Neuron (in vitro differentiated cells): Measurements from ENCODE around the gene DIPK1C.
A peak's percentile ranks its signal among the peaks of the same experiment; 100 is the strongest.

Source experiments
- H2AFZ ChIP-seq: one replicate; pipeline ENCODE4 v1.6.1; 2013; ENCODE audit warnings: low read depth, mild to moderate bottlenecking, inconsistent platforms, low read length, moderate library complexity
- H3K27me3 ChIP-seq: one replicate; pipeline ENCODE4 v1.6.1; 2013; ENCODE audit warnings: low read length; ENCODE audit not compliant: insufficient read depth
- H3K36me3 ChIP-seq: one replicate; pipeline ENCODE4 v1.6.1; 2013; ENCODE audit warnings: low read length; ENCODE audit not compliant: insufficient read depth
- H3K4me1 ChIP-seq: one replicate; pipeline ENCODE4 v1.6.1; 2013; ENCODE audit warnings: low read length; ENCODE audit not compliant: insufficient read depth
- H3K4me3 ChIP-seq: 2 replicates; pipeline ENCODE4 v1.5.1; 2013; ENCODE audit warnings: mild to moderate bottlenecking, low read length, moderate library complexity
- H3K9me3 ChIP-seq: one replicate; pipeline ENCODE4 v1.6.1; 2013; ENCODE audit warnings: low read length

Gene DIPK1C

DNA sequence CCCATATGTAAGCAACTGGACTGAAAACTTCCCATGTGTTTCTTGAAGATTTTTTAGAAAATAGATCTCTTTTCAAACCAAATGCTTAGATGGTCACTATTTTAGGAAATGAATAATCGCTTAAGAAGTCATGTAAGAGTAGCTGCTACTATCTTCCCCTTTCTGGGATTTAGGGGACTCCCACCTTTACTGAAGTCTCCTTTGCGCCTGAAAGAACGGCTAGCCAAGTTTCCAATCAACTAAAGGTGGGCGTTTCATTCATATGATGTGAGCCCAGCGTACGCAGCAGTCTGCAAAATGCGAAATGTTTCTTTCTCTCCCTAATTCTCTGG, 1.1 kb downstream of the DIPK1C start:
- Histone ChIP-seq H3K4me1 (peaks cover 17% of the 10 kb centered on the region), H3K9me3 (no peaks in the 10 kb centered on the region), H3K27me3 (peaks cover 58% of the 10 kb centered on the region), H3K4me3 (no peak overlapping the region), H3K36me3 (no peaks in the 10 kb centered on the region), H2AFZ (no peak overlapping the region)

DNA sequence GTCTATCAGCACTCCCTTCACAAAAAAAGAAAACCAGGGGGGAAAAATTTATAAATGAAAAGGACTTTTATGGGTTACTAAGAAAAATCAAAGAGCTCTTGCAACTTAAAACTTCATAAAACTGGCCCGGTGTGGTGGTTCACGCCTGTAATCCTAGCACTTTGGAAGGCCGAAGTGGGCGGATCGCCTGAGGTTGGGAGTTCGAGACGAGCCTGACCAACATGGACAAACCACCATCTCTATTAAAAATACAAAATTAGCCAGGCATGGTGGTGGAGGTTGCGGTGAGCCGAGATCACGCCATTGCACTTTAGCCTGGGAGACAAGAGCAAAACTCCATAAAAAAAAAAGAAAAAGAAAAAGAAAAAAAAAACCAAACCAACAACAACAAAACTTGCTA, 1.7 kb downstream of the DIPK1C start:
- Histone ChIP-seq H2AFZ (no peak overlapping the region), H3K4me3 (no peak overlapping the region), H3K4me1 (peaks cover 17% of the 10 kb centered on the region), H3K27me3 (peaks cover 52% of the 10 kb centered on the region), H3K36me3 (no peaks in the 10 kb centered on the region), H3K9me3 (no peaks in the 10 kb centered on the region)

DNA sequence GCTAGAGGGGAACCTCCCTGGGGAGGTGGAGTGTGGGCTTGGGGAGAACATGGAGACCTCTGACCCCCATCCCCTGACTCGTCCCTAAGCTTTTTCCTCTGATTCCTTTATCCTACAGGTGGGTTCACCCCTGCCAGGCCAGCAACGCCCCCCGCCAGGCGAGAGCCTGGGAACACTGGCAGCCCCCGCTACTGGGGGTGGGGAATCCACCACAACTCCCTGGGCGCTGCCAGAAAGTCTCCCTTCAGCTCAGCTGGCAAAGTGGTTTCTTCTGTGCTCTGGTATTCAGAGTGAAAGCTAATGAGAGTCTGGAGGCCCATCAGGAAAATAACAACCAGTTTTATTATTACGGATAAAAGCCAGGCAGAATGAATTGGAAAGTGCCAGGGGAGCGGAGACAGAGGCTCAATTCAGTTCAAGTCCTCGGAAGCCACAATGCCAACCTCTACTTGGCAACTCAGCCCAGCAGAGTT, 2.8 kb downstream of the DIPK1C start:
- H3K4me1 ChIP-seq, result peaks cover 17% of the 10 kb centered on the region
- H3K4me3 ChIP-seq, result no peak overlapping the region
- no peaks in the 10 kb centered on the region for H3K9me3 ChIP-seq
- H2AFZ ChIP-seq, result no peak overlapping the region
- H3K36me3 ChIP-seq, result no peaks in the 10 kb centered on the region
- H3K27me3 ChIP-seq, result peaks cover 42% of the 10 kb centered on the region

DNA sequence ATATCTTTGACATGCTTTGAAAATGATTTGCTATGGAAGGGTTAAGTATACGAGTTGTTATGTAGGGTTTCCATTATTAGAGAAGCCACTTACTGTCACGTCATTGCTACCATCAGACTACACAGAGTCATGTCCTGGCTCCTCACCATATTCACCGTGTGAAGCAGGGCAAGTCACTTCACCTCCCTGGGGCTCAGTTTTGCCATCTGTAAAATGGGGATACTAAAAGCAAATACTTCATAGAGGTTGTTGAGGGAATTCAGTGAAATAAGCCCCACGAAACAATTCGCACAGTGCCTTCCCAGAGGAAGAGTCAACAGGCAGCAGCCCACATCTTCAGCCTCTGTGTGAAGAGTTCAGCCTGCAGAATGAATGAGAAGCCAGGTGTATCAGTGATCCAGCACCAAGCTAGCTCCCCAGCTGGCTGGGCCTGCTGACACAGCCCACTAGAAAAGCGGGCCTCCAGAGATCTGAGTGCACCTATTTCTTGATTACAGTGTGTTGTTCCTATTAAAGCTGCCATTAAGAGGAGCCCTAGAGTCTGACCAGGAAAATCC, 3.4 kb downstream of the DIPK1C start:
- H3K4me1 ChIP-seq, result peaks cover 17% of the 10 kb centered on the region
- no peaks in the 10 kb centered on the region for H3K36me3 ChIP-seq
- no peaks in the 10 kb centered on the region for H3K9me3 ChIP-seq
- peaks cover 36% of the 10 kb centered on the region for H3K27me3 ChIP-seq
- no peak overlapping the region for H3K4me3 ChIP-seq
- H2AFZ ChIP-seq, result no peak overlapping the region

DNA sequence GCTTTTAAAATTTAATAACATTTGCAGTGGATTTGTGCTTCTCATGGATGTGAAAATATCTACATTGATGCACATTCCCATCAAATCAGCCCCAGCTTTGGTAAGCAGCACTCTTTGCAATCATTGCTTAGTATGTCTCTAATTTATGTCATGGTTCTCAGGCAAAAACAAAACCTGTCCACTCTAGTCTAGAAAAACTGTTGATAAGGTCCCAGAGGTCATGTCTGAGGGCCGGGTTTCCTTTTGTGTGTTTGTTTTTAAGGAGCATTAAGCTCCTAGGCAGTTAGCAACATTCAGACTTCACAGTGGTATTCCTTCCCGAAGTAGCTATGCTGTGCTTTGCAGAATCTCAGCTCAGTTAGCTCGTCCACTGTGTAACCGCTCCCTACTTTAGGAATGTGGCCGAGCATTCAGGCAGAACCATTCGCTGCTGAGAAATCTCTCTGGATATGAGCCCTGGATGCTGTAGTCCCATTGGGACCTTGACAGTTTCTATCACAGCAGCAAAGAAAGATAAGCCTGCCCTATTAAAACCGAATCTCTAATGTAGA, 4.0 kb downstream of the DIPK1C start:
- peaks cover 17% of the 10 kb centered on the region for H3K4me1 ChIP-seq
- no peaks in the 10 kb centered on the region for H3K9me3 ChIP-seq
- H2AFZ ChIP-seq, result no peak overlapping the region
- H3K4me3 ChIP-seq, result no peak overlapping the region
- H3K36me3 ChIP-seq, result no peaks in the 10 kb centered on the region
- peaks cover 30% of the 10 kb centered on the region for H3K27me3 ChIP-seq

DNA sequence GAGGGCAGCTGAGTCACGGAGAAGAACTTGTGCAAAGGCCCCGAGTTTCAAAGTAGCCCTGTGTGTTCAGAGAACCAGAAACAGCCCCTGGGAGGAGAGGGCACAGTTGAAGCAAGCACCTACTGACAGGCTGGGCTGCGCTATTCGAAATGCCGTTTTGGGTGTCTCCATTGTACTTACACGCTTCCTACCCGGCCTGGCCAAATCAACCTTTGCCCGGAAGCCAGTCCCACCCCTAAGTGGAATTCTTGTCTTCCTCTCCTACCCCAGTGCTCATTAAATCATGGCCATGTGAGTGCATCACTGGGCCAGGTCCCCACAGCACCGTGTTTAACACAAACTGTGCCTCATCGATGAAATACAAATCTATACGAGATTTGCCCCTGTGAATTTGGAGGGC, 6.0 kb downstream of the DIPK1C start:
- Histone ChIP-seq H3K36me3 (no peaks in the 10 kb centered on the region), H3K4me1 (peaks cover 12% of the 10 kb centered on the region), H3K4me3 (no peak overlapping the region), H3K9me3 (no peaks in the 10 kb centered on the region), H2AFZ (no peak overlapping the region), H3K27me3 (peaks cover 22% of the 10 kb centered on the region)

DNA sequence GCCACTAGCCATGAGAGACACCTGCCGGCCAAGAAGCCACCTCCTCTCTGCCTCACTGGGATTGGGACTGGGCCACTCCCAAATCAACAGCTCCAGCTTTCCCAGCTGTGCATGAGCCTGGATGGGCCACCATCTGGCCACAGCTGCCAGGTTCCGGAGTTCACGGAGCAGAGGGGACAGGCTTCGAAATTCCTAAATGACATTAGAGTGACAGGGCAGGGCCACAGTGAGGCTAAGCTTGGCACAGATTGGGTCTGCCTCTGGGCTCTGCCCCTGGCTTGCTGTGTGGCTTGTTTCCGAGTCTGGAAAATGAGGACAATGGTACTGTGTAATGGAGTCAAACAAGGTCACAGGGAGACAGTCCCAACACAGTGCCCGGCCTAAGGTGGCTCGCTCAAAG, 6.5 kb downstream of the DIPK1C start:
- Histone ChIP-seq H2AFZ (no peak overlapping the region), H3K9me3 (no peaks in the 10 kb centered on the region), H3K4me1 (peaks cover 12% of the 10 kb centered on the region), H3K27me3 (peaks cover 18% of the 10 kb centered on the region), H3K4me3 (no peak overlapping the region), H3K36me3 (no peaks in the 10 kb centered on the region)

- Histone ChIP-seq H3K36me3 (no peaks in the 10 kb centered on the region), H3K27me3 (peaks cover 12% of the 10 kb centered on the region), H3K4me1 (no peaks in the 10 kb centered on the region), H3K9me3 (no peaks in the 10 kb centered on the region), H2AFZ (no peak overlapping the region), H3K4me3 (no peak overlapping the region)
Observed at GRCh38 chr18:74447404-74448152, 9.5 kb downstream of the DIPK1C start.

DNA sequence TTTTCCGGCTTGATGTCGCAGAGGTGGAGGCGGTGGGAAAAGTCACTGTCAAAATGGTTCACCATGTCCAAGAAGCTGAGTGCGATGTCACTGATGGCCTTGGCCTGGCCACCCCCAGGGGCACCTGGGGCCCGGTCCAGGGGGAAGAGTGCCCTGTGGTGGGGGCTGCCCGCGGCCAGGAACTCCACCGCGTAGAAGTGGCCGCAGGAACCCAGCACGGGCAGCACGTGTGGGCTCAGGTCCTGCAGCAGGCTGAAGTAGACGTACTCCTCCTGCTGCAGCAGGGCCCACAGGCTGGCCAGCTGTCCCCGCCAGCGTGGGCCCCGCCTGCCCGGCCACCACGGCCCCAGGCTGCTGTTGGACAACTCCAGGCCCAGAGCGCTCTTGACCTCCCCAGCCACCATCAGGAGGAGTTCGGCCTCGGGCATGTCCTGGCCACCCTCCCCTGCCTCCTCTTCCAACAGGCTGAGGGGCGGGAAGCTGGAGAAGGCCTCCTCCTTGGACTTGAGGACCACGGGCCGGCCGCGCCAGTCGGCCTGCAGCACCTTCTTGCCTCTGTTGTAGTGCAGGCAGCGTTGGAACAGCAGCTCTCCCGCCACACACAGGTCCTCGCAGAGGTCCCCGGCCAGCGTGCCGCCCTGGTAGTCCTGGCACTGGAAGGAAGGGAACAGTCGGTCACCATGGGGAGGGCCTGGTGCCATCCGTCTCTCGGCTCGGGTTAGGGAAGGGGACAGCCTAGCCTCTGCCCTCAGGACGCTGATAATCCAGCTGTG, 10.3 kb downstream of the DIPK1C start:
- Histone ChIP-seq H3K36me3 (no peaks in the 10 kb centered on the region), H3K4me3 (no peak overlapping the region), H2AFZ (peak overlapping the region; percentile 11), H3K27me3 (peaks cover 12% of the 10 kb centered on the region), H3K9me3 (no peaks in the 10 kb centered on the region), H3K4me1 (no peaks in the 10 kb centered on the region)

DNA sequence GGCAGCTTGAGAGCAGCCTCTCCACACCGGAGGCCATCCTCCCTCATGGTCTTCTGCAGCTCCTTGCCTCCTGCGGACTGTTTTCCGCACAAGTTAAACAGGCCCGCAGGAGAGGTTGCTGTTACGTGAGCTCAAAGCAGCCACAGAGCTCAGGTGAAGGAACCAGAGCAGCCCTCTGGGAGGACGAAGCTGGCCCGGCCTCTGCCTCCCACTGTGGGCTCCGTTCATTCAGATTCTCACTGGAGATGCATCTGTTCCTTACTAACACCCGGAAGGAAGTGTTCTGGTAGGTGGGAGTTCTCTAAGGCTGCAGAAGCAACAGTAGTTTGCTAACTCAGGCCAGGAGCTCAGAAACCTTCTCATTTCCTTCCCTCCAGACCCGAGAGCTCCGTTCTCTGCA, 10.9 kb downstream of the DIPK1C start:
- Histone ChIP-seq H3K4me3 (no peak overlapping the region), H3K4me1 (no peaks in the 10 kb centered on the region), H3K27me3 (peaks cover 12% of the 10 kb centered on the region), H3K9me3 (no peaks in the 10 kb centered on the region), H3K36me3 (no peaks in the 10 kb centered on the region), H2AFZ (peak overlapping the region; percentile 11)

GRCh38 chr18:74445585-74445984, 11.5 kb downstream of the DIPK1C start:
- H2AFZ ChIP-seq, result no peak overlapping the region
- H3K27me3 ChIP-seq, result peaks cover 12% of the 10 kb centered on the region
- no peaks in the 10 kb centered on the region for H3K36me3 ChIP-seq
- H3K4me3 ChIP-seq, result no peak overlapping the region
- no peaks in the 10 kb centered on the region for H3K9me3 ChIP-seq
- no peaks in the 10 kb centered on the region for H3K4me1 ChIP-seq

- H3K4me3 ChIP-seq, result no peak overlapping the region
- H3K4me1 ChIP-seq, result no peaks in the 10 kb centered on the region
- H3K27me3 ChIP-seq, result peaks cover 12% of the 10 kb centered on the region
- no peak overlapping the region for H2AFZ ChIP-seq
- no peaks in the 10 kb centered on the region for H3K9me3 ChIP-seq
- no peaks in the 10 kb centered on the region for H3K36me3 ChIP-seq
Observed at GRCh38 chr18:74444104-74444503, 13.0 kb downstream of the DIPK1C start.

DNA sequence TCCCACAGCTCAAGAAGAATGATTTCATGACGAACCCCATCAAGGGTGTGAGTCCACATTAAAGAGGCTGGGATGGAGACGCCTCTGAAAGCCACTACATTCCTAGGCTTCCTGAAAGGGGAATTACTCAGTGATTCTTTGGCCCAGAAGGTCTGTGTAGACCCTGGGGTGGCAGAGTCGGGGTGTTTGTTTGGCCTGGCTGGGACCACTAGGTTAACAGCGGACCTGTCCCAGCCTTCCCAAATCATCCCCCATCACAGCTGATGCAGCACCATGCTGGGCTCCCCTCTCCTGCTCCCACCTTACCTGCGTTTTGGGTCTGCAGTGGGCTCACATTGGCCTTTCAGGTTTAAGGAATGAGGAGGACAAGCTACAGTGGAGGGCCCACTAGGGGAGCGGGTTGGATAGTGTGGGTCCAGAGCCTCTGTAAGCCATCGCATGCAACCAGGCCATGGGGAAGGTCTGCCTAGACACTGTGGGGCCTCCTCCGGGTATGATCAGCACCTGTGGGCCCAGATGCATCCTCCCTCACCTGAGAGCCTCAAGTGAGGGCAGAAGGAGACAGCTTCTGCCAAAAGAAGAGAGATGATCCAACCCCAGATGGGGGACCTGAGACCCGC, 16.2 kb downstream of the DIPK1C start:
- H3K27me3 ChIP-seq, result peaks cover 5% of the 10 kb centered on the region
- no peaks in the 10 kb centered on the region for H3K9me3 ChIP-seq
- H3K4me3 ChIP-seq, result no peak overlapping the region
- no peaks in the 10 kb centered on the region for H3K36me3 ChIP-seq
- no peaks in the 10 kb centered on the region for H3K4me1 ChIP-seq
- H2AFZ ChIP-seq, result no peak overlapping the region
